Gastrocnemius medialis (tissue), 4 donors: Measurements from ENCODE around the gene PAK4. TPM values are rescaled to one million over a fixed set of nuclear protein-coding genes. Genes with fewer than 3 reads are reported as not detected.

Experiments
- ATAC-seq, 2 donors: fragments of 150-250 bp; one replicate each; pipeline ENCODE4 v1.9.1; 2016
- DNase-seq, 2 donors: peaks; one replicate each; pipeline ENCODE4 v3.0.0-alpha.2; 2019
- H3K27ac ChIP-seq, 4 donors: fragments of 200-600 bp; sonication (generic); 1 replicate in 1 of 4; 2 replicates in 3 of 4; pipeline ENCODE4 v1.5.1; 2016 to 2018; ENCODE audit warnings: mild to moderate bottlenecking in 2 of 4, moderate library complexity in 1 of 4
- H3K27me3 ChIP-seq, 3 donors: fragments of 200-600 bp; sonication (generic) in 2 of 3; 1 replicate in 1 of 3; 2 replicates in 2 of 3; pipeline versions ENCODE4 v1.5.1 to v1.6.0; 2016 to 2019; ENCODE audit warnings: mild to moderate bottlenecking in 1 of 3, moderate library complexity in 1 of 3
- H3K36me3 ChIP-seq, 2 donors: fragments of 200-600 bp; sonication (generic) in 1 of 2; one replicate each; pipeline ENCODE4 v1.5.1; 2017 to 2018
- H3K4me1 ChIP-seq, 2 donors: fragments of 200-600 bp; sonication (generic) in 1 of 2; one replicate each; pipeline ENCODE4 v1.5.1; 2016 to 2017; ENCODE audit warnings: mild to moderate bottlenecking in 2 of 2
- H3K4me3 ChIP-seq, 4 donors: fragments of 200-600 bp; sonication (generic) in 3 of 4; 1 replicate in 1 of 4; 2 replicates in 3 of 4; pipeline ENCODE4 v1.5.1; 2016 to 2019; ENCODE audit warnings: mild to moderate bottlenecking in 2 of 4
- H3K9me3 ChIP-seq, 3 donors: fragments of 200-600 bp; sonication (generic) in 2 of 3; 1 replicate in 1 of 3; 2 replicates in 2 of 3; pipeline ENCODE4 v1.5.1; 2016 to 2019
- POLR2A ChIP-seq, 2 donors: fragments of 450-650 bp; IDR thresholded peaks; one replicate each; pipeline ENCODE4 v1.6.1; 2017; ENCODE audit warnings: antibody characterized with exemption in 2 of 2, mild to moderate bottlenecking in 2 of 2, moderate library complexity in 2 of 2
- in situ Hi-C, 4 donors: fragments of 200-750 bp; cut with MboI; loops; one replicate each; pipeline versions ENCODE4 v1.15.0 to v1.8.0; 2017; ENCODE audit warnings: low sequenced_read_pairs in 4 of 4
- intact Hi-C: fragments of 100-400 bp; cut with DNase I; formaldehyde crosslinking; loops from one replicate; pipeline ENCODE4 v1.15.1; 2023; ENCODE audit warnings: low total_unique reads
- total RNA-seq, 4 donors: library from RNA; depleted of rRNA; stranded (reverse); fragments of >200 nt; gene quantifications; one replicate each; pipeline versions ENCODE4 v1.1.0 to v1.2.3, GENCODE V29; 2016
- TF ChIP-seq, protein P1 (sequence below), 5 experiments: fragments of 450-650 bp in 3 of 5; fragments of 200-600 bp in 2 of 5; sonication (generic) in 2 of 5; IDR thresholded peaks in 4 of 5; conservative IDR thresholded peaks in 1 of 5; 1 replicate in 4 of 5; 2 replicates in 1 of 5; pipeline ENCODE4 v1.5.1; 2016 to 2019; ENCODE audit warnings: antibody characterized with exemption in 5 of 5, mild to moderate bottlenecking in 3 of 5, moderate library complexity in 3 of 5

Gene PAK4
- total RNA-seq, 4 donors from 2014 or later, result 4.7 to 11.7 (median 8.3) TPM

DNA sequence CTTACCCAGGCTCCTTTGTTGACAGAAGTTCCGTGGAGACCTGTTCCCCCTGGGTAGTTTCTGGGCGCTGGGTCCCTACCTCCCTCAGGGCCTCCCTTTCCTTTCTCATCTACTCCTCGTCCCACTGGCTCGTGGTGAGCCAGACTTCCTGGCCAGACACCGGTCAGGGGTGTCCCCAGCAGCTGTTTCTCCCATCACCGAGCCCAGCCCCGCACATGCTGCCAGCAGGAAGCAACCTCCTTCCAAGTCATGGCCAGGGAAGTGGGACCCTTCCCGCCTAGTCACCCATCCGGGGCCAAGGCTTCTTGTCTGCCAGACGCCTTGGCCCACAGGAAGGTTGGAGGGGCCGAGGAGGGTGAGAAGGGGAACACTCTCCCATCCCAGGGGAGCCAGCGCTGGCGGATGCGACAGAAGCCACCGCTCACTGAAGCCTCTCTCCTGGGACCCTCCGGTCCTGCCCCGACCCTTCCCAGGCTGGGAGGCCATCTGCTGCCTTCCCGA, 5.7 kb downstream of the PAK4 start:
- Histone ChIP-seq H3K9me3 (no peaks in the 10 kb centered on the region), H3K36me3 (no peaks in the 10 kb centered on the region), H3K27me3 (no peaks in the 10 kb centered on the region), H3K4me1 (peaks cover 15 to 25% of the 10 kb centered on the region in 2 donors), H3K4me3 (no peak overlapping the region), H3K27ac (peak overlapping the region in 2 of 4 donors; percentile 13 to 17)
- in situ Hi-C loops (no loop called here), intact Hi-C loops (no loop called here)
- DNase-seq (peak in 1 of 2 donors; percentile 21), ATAC-seq (no peak)
- TF ChIP-seq, protein P1, sequence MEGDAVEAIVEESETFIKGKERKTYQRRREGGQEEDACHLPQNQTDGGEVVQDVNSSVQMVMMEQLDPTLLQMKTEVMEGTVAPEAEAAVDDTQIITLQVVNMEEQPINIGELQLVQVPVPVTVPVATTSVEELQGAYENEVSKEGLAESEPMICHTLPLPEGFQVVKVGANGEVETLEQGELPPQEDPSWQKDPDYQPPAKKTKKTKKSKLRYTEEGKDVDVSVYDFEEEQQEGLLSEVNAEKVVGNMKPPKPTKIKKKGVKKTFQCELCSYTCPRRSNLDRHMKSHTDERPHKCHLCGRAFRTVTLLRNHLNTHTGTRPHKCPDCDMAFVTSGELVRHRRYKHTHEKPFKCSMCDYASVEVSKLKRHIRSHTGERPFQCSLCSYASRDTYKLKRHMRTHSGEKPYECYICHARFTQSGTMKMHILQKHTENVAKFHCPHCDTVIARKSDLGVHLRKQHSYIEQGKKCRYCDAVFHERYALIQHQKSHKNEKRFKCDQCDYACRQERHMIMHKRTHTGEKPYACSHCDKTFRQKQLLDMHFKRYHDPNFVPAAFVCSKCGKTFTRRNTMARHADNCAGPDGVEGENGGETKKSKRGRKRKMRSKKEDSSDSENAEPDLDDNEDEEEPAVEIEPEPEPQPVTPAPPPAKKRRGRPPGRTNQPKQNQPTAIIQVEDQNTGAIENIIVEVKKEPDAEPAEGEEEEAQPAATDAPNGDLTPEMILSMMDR (IDR thresholded peaks at IDR 0.05 in 4 of 5, conservative IDR thresholded peaks at IDR 0.05 in 1 of 5), result no peak
- TF ChIP-seq POLR2A (IDR thresholded peaks at IDR 0.05), result no peak

DNA sequence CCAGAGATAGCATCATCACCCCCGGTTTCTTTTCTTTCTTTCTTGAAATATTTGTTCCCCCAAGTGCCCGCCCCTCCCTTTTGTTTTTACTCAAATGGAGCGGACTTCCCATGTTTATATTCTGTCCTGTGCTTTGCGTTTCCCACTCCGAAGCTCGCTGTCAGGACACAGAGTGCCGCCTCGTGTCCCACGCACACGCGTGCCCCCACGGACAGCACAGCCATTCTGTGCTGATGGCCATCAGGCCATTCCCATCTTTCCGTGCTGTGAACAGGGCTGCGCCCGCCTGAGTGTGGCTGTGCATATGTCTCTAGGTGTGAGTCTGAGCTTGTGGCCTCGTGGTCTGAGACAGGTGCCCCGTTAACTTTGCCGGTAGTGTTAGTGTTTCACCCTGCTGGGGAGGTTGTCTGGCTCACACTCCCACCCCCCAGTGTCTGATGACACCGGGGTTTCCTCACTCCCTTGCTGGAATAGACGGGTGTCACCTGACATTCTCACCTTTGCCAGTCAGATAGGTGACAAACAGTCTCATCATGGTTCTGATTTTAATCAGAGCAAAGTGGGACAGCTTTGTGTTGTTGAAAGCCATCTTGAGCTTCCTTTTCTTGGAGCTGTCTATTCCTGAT, 6.9 kb downstream of the PAK4 start:
- no peaks in the 10 kb centered on the region for H3K36me3 ChIP-seq
- H3K9me3 ChIP-seq, result no peaks in the 10 kb centered on the region
- H3K4me1 ChIP-seq, result peaks cover 9 to 18% of the 10 kb centered on the region in 2 donors
- H3K4me3 ChIP-seq, result no peak overlapping the region
- intact Hi-C loops, result no loop called here
- TF ChIP-seq POLR2A (IDR thresholded peaks at IDR 0.05), result no peak
- TF ChIP-seq, protein P1 (IDR thresholded peaks at IDR 0.05 in 4 of 5, conservative IDR thresholded peaks at IDR 0.05 in 1 of 5), result no peak
- ATAC-seq (no peak), DNase-seq (no peak)
- in situ Hi-C loops, result no loop called here
- no peak overlapping the region for H3K27ac ChIP-seq
- no peaks in the 10 kb centered on the region for H3K27me3 ChIP-seq

DNA sequence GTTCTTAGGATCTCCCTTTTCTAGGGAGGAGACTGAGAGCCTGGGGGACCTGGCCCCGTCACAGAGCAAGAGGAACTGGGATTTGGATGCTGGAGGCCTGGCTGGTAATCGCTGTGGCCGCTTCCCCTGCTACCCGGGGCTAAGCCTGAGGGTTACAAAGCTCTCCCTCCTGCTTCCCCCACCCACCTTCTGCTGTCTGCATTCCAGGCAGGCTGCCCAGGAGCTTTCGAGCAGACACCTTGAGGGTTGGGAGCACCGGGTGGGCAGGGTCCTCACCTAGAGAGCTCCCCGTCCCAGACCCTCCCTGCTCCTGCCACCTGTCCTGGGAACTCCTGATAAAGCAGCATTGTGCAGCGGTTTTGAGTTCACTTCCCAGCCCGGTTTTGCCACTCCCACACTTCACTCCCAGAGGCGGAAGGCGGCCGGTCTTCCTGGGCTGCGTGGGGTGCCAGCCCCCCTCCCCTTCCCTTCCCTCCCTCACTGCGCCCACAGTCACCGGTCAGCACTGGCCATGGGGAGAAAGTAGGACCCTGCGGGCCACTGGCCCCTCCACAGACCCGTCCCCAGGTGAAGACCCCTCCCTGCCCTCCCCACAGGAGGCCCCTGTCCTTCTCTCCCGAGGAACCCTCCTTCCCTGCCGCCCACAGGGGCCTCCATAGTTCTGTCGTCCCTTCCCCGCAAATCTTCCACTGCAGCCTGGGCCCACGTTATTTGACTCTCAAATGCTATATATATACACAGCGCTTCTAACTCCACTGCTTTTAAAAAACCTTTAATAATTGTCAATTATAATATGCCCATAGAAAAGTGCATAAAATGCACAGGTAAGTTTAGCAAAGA, 8.1 kb downstream of the PAK4 start:
- in situ Hi-C loops, result no loop called here

DNA sequence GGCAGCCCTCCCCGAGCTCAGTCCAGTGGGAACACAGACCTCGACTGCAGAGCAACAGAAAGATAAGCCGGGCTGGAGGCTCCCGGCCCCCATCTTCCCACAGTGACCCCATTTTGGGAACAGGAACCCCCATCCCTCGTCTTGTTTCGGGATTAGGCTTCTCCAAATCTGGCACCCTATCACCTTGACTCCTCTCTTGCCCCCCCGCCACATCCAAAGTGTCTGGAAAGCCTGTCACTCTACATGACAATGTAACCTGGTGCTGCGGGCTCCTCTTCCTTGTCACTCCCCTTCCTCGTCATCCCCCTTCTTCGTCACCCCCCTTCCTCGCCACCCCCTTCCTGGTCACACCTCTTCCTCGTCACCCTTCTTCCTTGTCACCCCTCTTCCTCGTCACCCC, 10.1 kb downstream of the PAK4 start:
- TF ChIP-seq POLR2A (IDR thresholded peaks at IDR 0.05), result no peak
- TF ChIP-seq, protein P1 (IDR thresholded peaks at IDR 0.05 in 4 of 5, conservative IDR thresholded peaks at IDR 0.05 in 1 of 5), result no peak
- Histone ChIP-seq H3K4me3 (no peak overlapping the region), H3K36me3 (no peaks in the 10 kb centered on the region), H3K27ac (no peak overlapping the region), H3K9me3 (no peaks in the 10 kb centered on the region), H3K4me1 (peaks cover 8 to 12% of the 10 kb centered on the region in 2 donors), H3K27me3 (no peaks in the 10 kb centered on the region)
- in situ Hi-C loops, result no loop called here
- no peak for DNase-seq
- intact Hi-C loops, result no loop called here
- ATAC-seq, result no peak

More for the DNA sequence above, 8.1 kb downstream of the PAK4 start:
- Histone ChIP-seq H3K27ac (no peak overlapping the region), H3K36me3 (no peaks in the 10 kb centered on the region), H3K9me3 (no peaks in the 10 kb centered on the region), H3K27me3 (no peaks in the 10 kb centered on the region), H3K4me3 (no peak overlapping the region), H3K4me1 (peaks cover 9 to 18% of the 10 kb centered on the region in 2 donors)
- intact Hi-C loops, result no loop called here
- TF ChIP-seq POLR2A (IDR thresholded peaks at IDR 0.05), result no peak
- TF ChIP-seq, protein P1 (IDR thresholded peaks at IDR 0.05 in 4 of 5, conservative IDR thresholded peaks at IDR 0.05 in 1 of 5), result no peak
- DNase-seq, result no peak
- ATAC-seq, result no peak
